Stimulated activated CD4-positive, alpha-beta T cell treated with anti-CD3 and anti-CD28 coated beads, Interleukin-1b, Interleukin-23, amount 100 ng/mL, for 4 hours (primary cell): ENCODE results near the gene BATF.
A peak's percentile ranks its signal among the peaks of the same experiment; 100 is the strongest.

Experiments used
- DNase-seq, 2 donors: peaks; one replicate each; pipeline ENCODE4 v3.0.0-alpha.2; 2020; ENCODE audit warnings: low read depth in 2 of 2

Gene BATF

DNA sequence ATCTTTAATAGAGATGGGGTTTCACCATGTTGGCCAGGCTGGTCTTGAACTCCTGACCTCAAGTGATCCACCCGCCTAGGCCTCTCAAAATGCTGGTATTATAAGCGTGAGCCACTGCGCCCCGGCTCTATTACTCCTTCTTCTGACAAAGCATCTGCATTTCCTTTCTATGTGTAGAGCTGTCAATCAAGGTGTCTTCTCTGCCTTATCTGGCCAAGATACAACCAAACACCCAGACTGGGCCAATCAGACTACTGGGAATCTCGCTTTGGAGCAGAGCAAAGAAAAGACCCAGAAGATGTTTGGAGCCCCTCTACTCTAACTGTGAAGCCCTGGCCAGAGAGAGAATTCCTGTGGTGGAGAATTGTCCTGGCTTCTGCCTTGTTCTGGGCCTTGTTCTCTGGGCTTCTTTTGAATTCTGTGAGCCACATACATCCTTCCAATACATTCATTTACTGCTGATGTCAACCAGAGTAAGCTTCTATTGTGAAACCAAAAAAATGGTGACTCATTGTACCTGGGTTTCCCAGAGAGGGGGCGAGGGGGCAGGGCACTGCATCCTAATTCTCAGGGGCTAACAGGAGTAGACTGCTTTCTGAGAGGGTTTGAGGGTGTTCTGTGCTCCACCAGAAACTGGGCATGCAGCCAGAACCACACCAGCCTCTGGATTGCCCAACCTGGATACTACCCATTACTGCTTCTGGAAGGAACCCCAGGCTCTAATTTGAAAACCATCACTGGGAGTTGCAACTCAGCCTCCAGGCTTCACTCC, 37.4 kb downstream of the BATF start:
- peak; percentile 32 to 63 for DNase-seq

DNA sequence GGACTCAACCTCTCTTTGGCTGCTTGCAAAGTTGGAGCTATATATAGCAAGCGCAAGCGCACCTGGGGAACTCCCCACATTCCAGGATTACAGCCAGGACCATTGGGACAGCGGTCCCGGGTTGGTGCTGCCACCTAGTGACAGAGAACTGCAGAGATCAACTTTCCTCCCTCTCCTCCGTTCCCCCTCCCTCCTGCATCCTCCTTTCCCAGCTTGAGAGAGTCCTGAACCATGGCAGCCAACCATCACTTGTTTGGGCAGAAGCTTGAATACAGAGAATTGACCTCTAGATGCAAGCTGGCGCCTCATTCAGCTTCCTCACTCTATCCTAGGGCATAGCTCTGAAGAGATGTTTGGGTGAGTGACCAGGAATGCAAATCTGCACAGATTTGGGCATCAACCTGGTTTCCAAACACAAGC, 38.8 kb downstream of the BATF start:
- peak in 1 of 2 donors; percentile 42 for DNase-seq

DNA sequence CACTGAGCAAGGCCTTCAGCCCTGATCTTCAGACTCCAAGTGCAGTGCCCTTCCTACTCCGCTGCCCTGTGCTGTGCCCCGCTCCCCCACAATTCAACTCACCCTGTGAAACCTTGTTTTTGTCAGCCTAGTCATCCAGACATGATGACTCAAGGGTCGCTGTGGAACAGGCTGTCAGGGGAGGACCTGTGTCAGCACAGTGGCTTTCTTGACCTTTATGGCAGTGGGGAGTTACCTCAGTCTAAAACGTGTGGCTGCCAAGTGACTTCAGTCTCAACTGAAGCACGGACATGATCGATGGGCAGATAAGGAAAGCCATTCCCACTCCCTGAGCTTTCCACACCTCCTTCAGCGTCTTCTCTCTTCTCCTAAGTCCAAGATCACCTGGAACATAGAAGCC, 39.8 kb downstream of the BATF start:
- DNase-seq, result peak; percentile 43 to 49

DNA sequence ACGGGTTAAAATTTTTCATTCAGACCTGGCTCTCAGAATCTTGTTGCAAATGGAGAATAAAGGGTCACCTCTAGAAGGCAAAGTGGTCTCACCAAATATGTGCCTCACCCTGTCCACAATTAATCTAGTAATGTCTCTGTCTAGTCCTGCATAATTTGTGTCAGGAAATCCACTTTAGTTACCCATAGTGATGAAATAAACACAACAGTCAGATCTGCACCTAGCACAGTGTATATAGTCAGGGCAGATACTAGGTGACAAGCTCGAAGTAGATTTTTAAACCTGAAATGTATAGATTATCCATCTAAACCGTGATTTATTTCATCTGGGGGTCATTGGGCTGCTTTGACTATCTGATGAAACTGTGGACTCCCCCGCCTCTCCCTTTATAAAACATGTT, 40.2 kb downstream of the BATF start:
- no peak for DNase-seq

DNA sequence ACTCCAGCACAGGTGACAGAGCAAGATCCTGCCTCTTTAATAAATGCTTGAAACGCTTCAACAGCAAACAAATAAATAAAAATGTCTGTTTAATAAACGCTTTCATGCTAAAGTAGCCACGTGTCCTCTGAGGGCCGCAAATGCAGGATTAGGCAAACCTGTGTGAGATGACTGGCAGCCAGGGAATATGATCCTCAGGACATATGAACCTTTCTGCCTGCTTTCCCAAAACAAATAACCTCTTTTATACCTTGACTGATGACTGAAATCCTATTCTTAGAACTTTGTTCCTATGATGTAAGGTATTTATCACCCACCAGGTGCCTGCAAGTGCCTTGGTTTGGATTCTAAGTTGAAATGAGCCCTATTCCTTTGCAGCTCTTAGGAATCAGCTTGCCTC, 41.7 kb downstream of the BATF start:
- DNase-seq, result no peak

DNA sequence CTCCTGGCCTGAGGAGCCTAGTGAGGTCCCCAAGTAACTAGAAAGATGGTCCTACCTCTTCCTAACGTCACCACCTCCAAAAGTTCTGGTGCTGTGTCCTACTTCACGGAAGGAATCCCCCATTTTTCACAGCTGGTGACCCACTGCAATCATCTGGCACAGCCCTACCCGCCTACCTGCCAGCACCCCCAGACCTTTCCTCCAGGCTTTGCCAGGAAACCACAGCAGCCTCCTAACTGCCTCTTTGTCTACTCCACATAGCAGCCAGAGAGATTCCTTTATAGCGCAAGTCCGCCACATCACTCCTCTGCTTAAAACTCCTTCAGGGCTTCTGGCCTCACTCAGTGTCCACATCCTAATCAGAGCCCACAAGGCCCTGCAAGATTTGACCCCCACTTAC, 42.8 kb downstream of the BATF start:
- DNase-seq, result no peak

DNA sequence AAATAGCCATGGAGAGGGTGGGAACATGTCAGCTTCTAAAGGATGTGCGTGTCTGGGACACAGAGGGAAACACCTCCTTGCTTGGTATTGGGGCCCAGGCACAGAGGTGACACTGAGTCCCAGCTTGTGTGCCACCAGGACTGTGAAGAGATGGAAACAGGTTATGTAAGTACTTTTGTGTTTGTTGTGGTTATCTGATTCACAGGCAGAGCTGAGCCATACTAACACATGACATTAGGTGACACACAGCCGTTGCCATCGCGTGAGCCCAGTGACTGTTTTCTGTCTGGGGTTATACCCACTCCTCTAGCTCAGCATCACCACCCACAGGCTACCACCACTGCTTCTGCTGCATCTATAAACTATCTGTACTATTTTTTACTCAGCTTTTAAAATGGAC, 44.1 kb downstream of the BATF start:
- DNase-seq, result peak; percentile 65 to 66

DNA sequence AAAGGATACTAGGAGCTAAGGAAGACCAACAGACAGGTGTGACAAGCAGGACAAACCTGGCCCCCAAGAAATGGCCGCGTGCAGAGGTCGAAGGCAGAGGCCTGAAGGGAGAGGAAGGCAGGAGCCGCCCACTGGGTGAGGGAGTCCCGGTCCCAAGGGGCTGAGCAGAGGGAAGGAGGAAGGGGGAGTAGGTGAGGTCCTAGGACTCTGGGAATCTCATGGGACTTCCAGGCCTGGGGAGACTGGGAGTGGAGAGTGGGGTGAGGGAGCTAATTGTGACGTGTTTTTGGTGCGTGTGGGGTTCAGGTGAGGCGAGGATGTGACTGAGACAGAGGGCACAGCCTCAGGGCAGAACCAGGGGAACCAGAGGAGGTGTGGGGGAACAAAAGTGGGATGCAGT, 44.5 kb downstream of the BATF start:
- no peak for DNase-seq

DNA sequence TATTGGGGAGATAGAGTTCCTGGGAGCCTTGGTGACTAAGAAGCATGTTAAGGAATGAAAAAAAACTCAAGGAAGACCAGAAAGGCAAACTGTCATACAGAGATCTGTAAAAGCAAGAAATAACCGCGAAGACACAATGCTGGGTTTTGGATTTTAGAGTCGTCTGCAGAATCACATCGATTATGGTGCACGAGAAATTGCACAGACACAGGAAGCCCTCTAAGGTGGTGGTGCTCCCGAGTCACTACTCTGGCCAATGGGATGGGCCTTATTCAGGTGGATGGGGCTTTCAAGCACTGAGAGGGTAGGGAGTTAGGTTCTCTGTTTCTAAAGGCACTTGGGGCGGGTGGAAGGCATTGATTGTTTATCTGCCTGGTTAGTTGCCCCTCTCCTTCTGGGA, 45.9 kb downstream of the BATF start:
- DNase-seq, result no peak

DNA sequence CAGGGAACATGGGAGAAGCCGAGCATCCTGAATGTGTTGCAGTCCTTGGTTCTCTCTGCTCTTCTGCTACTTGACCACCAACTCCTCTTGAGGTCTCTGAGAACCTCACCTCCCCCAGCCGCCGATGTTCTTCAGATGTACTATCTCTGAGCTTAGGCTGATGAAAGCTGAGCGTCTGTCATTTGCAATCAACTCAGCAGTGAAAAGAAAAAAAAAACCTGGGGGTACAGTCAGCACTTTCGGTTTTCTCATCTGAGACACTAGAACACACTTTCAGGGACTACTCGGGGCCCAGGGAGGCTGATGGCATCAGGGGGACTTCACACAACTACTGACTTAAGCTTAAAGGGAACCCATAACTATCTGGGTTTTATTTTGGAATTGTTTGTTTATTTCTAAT, 46.5 kb downstream of the BATF start:
- DNase-seq, result no peak

DNA sequence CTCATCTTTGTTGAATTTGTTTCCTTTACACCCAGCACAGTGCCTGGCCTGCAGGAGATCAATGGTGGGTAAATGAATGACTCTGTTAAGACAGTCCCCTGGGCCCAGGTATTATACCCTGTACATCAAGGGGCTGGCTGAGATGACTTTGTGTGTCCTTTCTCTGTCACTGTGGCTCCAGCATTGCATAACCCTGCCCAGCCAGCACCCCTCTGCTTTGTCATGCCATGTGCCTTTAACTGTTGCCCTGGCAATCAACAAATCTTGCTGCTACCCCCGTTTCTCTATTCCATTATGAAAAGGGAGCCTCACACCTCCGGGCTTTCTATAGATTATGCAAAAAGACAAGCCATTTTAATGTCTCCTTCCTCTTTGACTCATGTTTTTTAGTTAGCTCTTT, 48.5 kb downstream of the BATF start:
- no peak for DNase-seq

DNA sequence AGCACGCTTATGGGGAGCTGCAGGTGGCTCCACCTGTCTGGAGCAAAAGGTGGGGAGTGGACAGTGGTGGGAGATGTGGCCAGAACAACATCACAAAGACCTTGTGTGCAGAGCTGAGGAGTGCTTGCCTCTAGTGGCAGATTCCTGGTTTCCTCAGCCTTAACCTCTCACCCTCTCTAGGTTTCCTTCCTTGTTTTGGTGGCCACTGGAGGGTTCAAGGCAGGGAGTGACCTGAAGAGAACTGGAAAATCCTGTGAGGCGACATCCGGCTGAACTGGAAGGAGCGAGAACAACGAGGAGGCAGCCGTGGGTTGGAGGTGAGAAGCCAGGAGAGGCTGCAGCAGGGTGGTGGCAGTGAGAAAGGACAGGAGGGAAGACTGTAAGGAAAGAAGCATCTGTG, 49.8 kb downstream of the BATF start:
- no peak for DNase-seq

DNA sequence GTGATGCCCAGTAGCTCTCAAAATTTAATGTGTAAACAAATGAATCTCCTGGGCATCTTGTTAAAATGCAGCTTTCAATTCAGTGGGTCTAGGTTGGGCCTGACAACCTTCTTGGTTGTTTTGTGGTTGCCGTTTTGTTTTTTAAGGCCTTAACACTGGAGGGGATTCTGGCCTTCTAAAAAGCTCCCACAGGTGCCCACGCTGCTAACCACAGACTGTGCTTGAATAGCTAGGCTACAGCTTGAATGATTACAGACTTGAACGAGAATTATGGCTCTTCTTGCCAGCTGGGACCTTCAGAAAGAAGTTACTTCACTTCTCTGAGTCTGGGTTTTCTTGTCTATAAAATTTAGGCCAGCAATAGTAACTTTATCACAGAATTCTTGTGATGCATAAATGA, 54.8 kb downstream of the BATF start:
- DNase-seq, result no peak

DNA sequence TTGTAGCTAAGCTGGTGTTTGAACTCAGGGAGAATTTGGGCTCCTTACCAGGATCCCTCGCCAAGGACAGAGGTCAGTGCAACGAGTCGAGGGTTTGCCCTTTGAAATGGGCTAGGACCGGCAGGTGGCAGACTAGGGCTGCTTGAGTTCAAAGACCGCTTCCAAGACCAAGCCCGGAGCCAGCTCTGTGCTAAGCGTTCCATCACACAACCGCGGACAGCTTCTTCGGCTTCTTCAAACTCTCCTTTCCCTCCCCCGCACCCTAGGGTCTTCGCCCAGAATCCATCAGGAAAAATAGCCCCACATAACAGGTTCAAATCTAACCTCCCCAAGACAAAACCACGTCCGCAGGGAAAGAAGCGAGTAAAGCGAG, 55.4 kb downstream of the BATF start:
- DNase-seq, result peak; percentile 55 to 62

DNA sequence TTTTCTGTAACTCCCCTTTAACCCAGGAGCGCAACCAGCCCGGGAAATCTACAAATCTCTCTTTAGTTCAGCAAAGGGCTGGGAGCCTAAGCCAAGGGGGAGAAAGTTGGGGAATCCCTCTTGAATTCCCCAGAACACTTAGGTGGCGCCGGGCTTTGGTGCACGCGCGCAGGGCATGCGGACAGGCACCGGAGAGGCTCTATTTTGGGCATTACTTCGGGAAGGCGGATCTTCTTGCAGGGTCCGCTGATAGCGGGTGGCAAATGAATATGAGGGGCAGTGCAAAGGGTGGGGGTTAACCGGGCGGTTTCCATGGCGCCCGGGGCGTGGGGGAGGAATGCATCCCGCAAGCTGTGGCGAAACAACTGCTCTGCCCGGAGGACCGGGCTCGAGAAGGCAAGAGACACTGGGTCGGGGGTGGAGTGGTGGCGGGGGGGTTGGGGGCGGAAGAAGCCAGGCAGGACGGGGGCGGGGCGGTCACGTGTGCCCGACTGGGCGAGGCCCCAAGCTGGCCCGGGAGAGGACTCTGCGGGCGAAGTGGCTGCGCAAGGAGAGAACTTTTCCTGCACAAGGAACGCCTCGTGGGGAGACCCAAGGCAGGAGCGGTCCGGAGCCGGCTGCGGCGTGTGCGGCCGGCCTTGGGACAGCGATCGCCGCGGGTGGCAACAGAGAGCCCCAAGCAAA, 56.0 kb downstream of the BATF start, which contains the start of gene FLVCR2:
FLVCR2 (plus strand) TSS at position 519 of the 684 bp plus-strand sequence. CDS start 353 bp downstream, outside the sequence.
- peak; percentile 60 to 62 for DNase-seq

DNA sequence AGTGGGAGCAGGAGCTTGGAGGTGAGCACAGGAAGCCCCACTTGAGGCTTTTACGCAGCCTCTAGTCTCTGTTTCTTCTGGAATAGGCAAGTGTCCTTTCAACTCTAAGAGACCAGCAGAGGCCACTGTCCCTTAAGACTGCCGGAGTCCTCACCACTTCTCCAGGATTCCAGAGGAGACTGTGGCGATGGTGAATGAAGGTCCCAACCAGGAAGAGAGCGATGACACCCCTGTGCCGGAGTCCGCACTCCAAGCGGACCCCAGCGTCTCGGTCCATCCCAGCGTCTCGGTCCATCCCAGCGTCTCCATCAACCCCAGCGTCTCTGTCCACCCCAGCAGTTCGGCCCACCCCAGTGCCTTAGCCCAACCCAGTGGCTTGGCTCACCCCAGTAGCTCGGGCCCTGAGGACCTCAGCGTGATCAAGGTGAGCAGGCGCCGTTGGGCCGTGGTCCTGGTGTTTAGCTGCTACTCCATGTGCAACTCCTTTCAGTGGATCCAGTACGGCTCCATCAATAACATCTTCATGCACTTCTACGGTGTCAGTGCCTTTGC, 56.6 kb downstream of the BATF start:
- DNase-seq, result no peak

DNA sequence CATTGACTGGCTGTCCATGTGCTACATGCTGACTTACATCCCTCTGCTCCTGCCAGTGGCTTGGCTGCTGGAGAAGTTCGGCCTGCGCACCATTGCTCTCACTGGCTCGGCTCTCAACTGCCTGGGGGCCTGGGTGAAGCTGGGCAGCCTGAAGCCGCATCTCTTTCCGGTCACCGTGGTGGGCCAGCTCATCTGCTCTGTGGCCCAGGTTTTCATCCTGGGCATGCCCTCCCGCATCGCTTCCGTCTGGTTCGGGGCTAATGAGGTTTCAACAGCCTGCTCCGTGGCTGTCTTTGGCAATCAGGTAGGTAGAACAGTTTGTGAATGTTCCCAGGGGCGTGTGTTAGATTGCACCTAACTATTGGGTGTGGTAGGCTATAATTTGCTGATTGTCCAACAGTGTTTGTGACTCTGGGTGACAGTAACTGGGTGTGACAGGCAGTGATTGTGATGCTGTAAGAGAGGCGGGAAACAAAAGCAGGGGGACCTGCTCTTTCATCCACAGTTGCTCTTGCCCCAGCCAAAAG, 57.1 kb downstream of the BATF start:
- DNase-seq, result no peak

DNA sequence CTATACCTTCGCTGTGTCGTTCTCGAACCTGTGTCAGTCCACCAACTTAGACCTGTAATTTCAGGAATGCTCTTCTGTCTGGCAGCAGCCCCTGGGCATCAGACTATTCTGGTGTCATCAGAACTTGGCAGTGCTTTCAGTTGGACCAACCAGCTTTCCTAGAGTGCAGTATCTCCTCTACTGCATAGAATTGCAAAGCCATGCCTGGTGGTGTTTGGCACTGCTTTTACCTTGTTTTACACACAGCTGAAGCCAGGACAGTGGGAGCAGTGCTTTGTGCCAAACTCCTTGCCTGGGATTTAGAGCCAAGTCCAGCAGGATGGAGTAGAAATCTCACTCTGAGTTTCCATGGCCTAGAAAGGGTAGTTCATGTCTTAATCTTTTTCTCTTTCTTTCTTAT, 57.6 kb downstream of the BATF start:
- DNase-seq, result no peak

DNA sequence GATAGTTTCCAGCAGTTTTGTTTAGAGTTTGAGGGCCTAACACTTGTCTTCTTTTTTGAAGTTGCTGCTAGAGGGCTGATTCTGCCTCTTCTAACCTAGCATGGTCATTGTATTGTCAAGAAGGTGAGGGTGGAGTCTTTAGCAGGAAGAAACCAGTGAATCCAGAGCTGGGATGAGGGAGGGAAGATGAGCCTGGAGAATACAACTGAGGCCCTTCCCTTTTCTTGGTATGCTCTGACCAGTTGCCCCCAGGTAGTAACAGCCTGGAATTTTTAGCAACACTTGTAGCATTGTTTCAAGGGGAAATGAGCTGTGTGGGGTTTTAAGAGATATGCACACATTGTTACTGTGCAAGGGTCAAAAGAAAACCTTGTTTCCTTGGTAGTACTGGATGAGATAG, 65.1 kb downstream of the BATF start:
- no peak for DNase-seq

DNA sequence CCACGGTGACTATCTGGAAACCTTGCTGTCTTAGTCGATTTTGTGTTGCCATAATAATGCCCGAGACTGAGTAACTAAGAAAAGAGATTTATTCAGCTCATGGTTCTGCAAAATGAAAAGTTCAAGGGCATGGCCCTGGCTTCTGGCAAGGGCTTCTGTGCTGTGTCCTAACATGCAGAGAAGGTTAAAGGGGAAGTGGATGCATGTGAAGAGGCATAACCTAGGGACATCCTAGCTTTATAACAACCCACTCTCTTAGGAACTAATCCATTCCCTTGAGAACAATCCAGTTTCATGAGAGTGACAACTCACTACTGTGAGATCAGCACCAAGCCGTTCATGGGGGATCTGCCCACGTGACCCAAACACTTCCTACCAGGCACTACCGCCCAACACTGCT, 67.7 kb downstream of the BATF start:
- DNase-seq, result no peak

DNA sequence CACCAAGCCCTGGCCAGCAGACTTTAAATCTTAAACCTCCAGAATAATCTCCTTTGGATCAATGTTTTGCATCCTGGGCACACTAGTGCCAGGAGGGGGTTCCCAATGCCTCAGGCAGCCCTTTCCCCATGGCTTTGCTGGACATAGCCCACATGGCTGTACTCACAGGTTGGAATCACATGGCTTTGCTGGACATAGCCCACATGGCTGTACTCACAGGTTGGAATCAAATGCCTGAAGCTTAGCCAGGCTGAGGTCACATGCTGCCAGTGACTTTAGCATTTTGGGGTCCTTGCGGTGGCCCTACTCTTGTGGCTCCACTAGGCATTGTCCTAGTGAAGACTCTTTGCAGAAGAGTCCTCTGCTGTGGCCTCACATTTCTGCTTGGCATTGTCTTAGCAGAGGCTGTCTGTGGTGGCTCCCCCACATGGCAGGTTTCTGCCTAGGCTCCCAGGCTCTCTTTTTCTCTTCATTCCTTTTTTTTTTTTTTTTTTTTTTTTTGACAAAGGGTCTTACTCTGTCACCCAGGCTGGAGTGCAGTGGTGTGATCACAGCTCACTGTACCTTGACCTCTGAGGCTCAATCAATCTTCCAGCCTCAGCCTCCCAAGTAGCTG, 69.2 kb downstream of the BATF start:
- DNase-seq, result no peak

DNA sequence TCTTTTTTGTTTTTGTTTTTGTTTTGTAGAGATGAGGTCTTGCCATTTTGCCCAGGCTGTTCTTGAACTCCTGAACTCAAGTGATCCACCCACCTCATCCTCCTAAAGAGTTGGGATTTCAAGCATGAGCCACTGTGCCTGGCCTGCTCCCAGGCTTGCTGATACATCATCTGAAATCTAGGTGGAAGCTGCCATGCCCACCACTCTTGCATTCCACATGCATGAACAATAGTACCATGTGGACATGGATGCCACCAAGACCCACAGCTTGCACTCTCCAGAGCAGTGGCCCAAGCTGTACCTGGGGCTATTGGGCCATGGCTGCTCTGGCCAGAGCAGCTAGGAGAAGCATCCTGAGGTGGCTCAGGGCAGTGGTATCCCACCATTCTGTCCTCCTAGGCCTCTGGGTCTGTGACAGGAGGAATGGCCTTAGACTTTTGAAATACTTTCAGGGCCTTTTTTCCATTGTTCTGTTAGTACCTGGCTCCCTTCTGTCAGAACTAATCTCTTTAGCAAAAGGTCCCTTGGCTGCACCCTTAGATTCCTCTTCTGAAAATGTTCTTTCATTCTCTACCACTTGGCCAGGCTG, 69.8 kb downstream of the BATF start:
- DNase-seq, result no peak
